ENCODE results near the gene TAF1. TPM values are rescaled to one million over a fixed set of nuclear protein-coding genes. Genes with fewer than 3 reads are reported as not detected.

The TAF1 gene
- total and polyA plus RNA-seq, 10 of the 15 experiments (the other 5 are each of a cell fraction or from before 2014, with no cell fraction given), result 4.1 to 24.2 (median 17.2) TPM

- no peak overlapping the region for H3K9ac ChIP-seq (ENCODE audit: control insufficient read depth, insufficient read depth, low read length)
- peaks cover 3 to 4% of the 10 kb centered on the region in 2 experiments; a peak in 1 of 4 replicates for H3K36me3 ChIP-seq (ENCODE audit: control insufficient read depth in 2 of 2, insufficient read depth in 2 of 2, low read length in 1 of 2)
- CTCF ChIA-PET, result interaction anchor here (0.8 kb wide), 1 partner anchor 50 kb away, joined by 3 read pairs; no protein-coding TSS in a partner anchor
- DNase-seq (ENCODE audit: low read depth, low spot score) (no peak), FAIRE-seq (no peak), ATAC-seq (no peak)
- H3K27ac ChIP-seq (ENCODE audit: control insufficient read depth, insufficient read depth), result no peak overlapping the region
- no peaks in the 10 kb centered on the region for H3K27me3 ChIP-seq (replicated peaks in 1 of 2; ENCODE audit: control insufficient read depth in 2 of 2, insufficient read depth in 2 of 2, low read length in 1 of 2)
- H3K4me3 ChIP-seq, result no peak overlapping the region
- POLR2A ChIA-PET, result no interaction called here
- RAD21 ChIA-PET (ENCODE audit: unreplicated experiment), result no interaction called here
- TF ChIP-seq KLF5 (IDR thresholded peaks at IDR 0.05; ENCODE audit: partially characterized antibody) (no peak), USF1 (IDR thresholded peaks at IDR 0.05; ENCODE audit: borderline replicate concordance, extremely low read length, insufficient read depth, low read depth, low read length) (no peak), NR2C2 (IDR thresholded peaks at IDR 0.05; ENCODE audit: borderline replicate concordance, control insufficient read depth, insufficient read length, low read depth) (no peak), TBL1XR1 (IDR thresholded peaks at IDR 0.05; ENCODE audit: low read depth, low read length) (no peak), ZNF207 (IDR thresholded peaks at IDR 0.05; ENCODE audit: borderline replicate concordance) (no peak), POU2F2 (IDR thresholded peaks at IDR 0.05; ENCODE audit: borderline replicate concordance, low read depth, low read length) (no peak), IRF5 (IDR thresholded peaks at IDR 0.05; ENCODE audit: borderline replicate concordance) (no peak), SREBF2 (IDR thresholded peaks at IDR 0.05; ENCODE audit: low read length) (no peak), ZNF384 (IDR thresholded peaks at IDR 0.05; ENCODE audit: borderline replicate concordance, low read depth, low read length) (no peak), PAX5 (IDR thresholded peaks at IDR 0.05; ENCODE audit: borderline replicate concordance, low read depth, low read length) (no peak), ATF3 (IDR thresholded peaks at IDR 0.05; ENCODE audit: borderline replicate concordance, extremely low read depth, low read depth, low read length) (no peak)
- no peak overlapping the region for H2AFZ ChIP-seq (ENCODE audit: control insufficient read depth, low read depth, low read length)
- no peaks in the 10 kb centered on the region for H3K9me3 ChIP-seq (replicated peaks; ENCODE audit: control insufficient read depth, insufficient read depth, low read length)
- H3K4me2 ChIP-seq (ENCODE audit: control insufficient read depth, insufficient read depth), result no peak overlapping the region
- no peaks in the 10 kb centered on the region for H3K79me2 ChIP-seq (ENCODE audit: control insufficient read depth, insufficient read depth, low read length)
- H3K4me1 ChIP-seq (ENCODE audit: control insufficient read depth, insufficient read depth, low read length), result no peaks in the 10 kb centered on the region
- intact Hi-C loops (cut with micrococcal nuclease; ENCODE audit: unreplicated experiment) (no loop called here), in situ Hi-C loops (cut with MboI) (loop anchor here (5.0 to 25.0 kb wide), 2 partner anchors 52 to 397 kb away; no protein-coding TSS in a partner anchor)
- no peaks in the 10 kb centered on the region for H4K20me1 ChIP-seq (ENCODE audit: control insufficient read depth, insufficient read depth)
- BruUV-seq (replicated peaks), result no TSS peak
- SMC1A ChIA-PET (ENCODE audit: uncharacterized antibody, unreplicated experiment), result interaction anchor here (1.1 kb wide), 1 partner anchor 10 kb away, joined by 3 read pairs; no protein-coding TSS in a partner anchor
Observed at GRCh38 chrX:71464968-71465367, 98.8 kb downstream of the TAF1 start.

All from GM12878 (cell line).